Stimulated activated memory B cell treated with anti-CD40 and anti-IgM and Interleukin-4, amounts not matched to agents 10 μg/mL and 1 μg/mL and 100 μg/mL, for 72 hours (primary cell): ENCODE data around the gene JKAMP.

ENCODE experiments used
- ATAC-seq: fragments of 150-1000 bp; cut with Tn5 transposase; 2 replicates; pipeline ENCODE4 v1.10.0; 2021
- H3K27ac Mint-ChIP-seq: one replicate; pipeline ENCODE4 v1.8.0; 2022; ENCODE audit warnings: mild to moderate bottlenecking, mixed read lengths
- H3K27me3 Mint-ChIP-seq: one replicate; pipeline ENCODE4 v1.8.0; 2022; ENCODE audit warnings: mixed read lengths
- H3K36me3 Mint-ChIP-seq: one replicate; pipeline ENCODE4 v1.8.0; 2022; ENCODE audit warnings: mixed read lengths
- H3K4me1 Mint-ChIP-seq: one replicate; pipeline ENCODE4 v1.8.0; 2022; ENCODE audit warnings: mixed read lengths
- H3K4me3 Mint-ChIP-seq: one replicate; pipeline ENCODE4 v1.8.0; 2022; ENCODE audit warnings: mild to moderate bottlenecking, moderate library complexity, mixed read lengths
- H3K9me3 Mint-ChIP-seq: one replicate; pipeline ENCODE4 v1.8.0; 2022; ENCODE audit warnings: mixed read lengths

The JKAMP gene

DNA sequence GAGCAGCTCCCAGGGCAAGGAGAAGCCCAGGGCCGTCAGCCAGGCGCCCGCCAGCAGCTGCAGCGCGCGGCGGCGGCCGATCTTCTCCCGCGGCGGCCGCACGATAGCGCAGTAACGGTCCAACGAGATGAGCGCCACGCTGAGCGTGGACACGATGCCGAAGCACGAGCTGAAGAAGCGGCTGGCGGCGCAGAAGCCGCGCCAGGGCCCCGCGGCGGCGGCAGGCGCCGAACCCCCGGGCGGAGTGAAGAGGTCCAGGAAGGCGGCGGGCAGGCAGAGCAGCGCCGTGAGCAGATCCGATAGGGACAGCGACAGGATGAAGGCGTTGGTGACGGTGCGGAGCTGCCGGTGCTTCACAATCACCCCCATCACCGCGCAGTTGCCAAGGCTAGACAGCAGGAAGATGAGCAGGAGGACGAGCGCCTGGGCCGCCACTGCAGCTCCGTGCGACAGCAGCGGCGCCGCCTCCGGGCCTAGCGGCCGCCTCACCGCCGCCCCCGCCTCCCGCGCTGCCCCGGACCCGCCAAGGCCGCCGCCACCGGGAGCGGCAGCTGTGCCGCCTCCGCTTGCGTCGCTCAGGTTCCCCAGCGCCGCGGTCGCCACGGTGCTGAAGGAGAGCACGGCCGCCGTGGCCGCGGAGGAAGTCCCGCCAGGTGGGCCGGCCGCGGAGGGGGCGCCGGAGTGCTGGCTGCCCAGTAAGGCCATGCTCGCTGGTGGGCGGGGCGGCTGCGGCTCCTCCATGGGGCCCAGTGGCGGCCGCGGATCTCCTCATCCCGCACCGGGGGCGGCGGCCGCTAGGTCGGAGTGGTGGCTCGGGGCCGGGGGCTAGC lies 19.6 kb upstream of the JKAMP start:
- H3K4me1 Mint-ChIP-seq = peaks cover 8% of the 10 kb centered on the region
- peaks cover 15% of the 10 kb centered on the region for H3K36me3 Mint-ChIP-seq
- ATAC-seq = peak; percentile 86
- H3K9me3 Mint-ChIP-seq = no peaks in the 10 kb centered on the region
- peak overlapping the region; percentile 89 for H3K4me3 Mint-ChIP-seq
- no peaks in the 10 kb centered on the region for H3K27me3 Mint-ChIP-seq
- peak overlapping the region; percentile 65 for H3K27ac Mint-ChIP-seq

DNA sequence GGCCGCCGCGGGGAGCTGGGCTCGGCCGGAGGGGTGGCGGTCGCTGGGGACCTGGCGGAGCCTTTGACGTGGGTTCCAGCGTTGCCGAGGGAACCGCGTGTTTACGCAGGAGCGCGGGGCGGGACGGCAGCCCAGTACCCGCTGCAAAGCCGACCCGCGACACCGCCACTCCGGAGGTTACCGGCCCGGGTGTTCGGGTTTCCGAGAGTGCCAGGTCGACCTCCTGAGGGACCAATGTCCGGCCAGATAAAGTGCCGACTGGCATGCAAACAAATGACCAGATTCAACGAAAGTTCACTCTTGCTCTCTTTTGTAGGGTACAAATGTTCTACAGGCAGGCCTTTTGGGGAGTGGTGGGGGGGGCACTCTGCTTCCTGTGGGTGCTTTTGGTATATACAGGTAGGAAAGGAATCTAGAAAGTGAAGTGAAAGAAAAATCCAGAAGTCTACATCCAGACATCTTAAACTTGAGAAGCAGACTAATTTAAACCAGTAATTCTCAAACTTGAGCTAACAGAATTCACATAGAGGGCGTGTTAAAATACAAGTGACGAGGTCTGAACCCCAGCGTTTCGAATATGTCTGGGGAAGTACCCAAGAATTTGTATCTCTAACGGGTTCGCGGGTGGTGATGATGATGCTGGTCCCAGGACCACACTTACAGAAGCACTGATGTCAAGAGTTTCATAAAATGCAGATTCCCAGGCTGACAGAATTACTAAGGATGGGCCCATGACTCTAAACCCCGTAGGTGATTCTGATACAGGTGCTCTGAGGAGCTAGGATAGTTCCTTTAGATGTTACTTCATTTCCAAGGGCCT lies 18.8 kb upstream of the JKAMP start, which contains the start of gene GPR135:
GPR135 (minus strand) TSS at position 65 of the 820 bp plus-strand sequence. CDS start 154 bp downstream, outside the sequence.
- ATAC-seq = peak; percentile 77

DNA sequence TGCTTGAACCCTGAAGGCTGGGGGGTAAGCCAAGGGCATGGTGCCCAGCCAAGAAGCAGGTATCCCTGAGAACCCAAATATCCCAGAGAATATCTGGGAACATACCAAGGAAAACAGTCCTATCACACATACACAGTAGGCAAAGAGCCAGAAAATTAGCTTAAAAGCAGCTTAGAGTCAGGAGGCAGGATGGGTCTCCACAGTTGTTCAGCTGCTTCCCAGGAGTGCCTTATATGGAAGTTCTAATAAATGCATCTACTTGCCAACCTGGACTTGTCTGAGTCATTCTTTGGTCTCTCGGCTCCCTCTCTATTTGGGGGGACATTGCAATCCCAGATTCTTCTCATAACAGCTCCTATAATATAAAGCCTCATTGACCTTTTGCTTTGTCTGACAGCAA lies 10.1 kb upstream of the JKAMP start:
- no peaks in the 10 kb centered on the region for H3K4me1 Mint-ChIP-seq
- peaks cover 18% of the 10 kb centered on the region for H3K36me3 Mint-ChIP-seq
- no peaks in the 10 kb centered on the region for H3K9me3 Mint-ChIP-seq
- no peak for ATAC-seq
- H3K27me3 Mint-ChIP-seq = no peaks in the 10 kb centered on the region
- H3K27ac Mint-ChIP-seq = no peak overlapping the region
- no peak overlapping the region for H3K4me3 Mint-ChIP-seq

More for the DNA sequence above, 18.8 kb upstream of the JKAMP start, which contains the start of gene GPR135:
- Mint-ChIP-seq H3K27me3 (no peaks in the 10 kb centered on the region), H3K27ac (peak within 1 kb of the TSS; percentile 65), H3K4me3 (peak within 1 kb of the TSS; percentile 89), H3K4me1 (peaks cover 8% of the 10 kb centered on the region), H3K36me3 (peaks cover 7% of the 10 kb centered on the region), H3K9me3 (no peaks in the 10 kb centered on the region)

DNA sequence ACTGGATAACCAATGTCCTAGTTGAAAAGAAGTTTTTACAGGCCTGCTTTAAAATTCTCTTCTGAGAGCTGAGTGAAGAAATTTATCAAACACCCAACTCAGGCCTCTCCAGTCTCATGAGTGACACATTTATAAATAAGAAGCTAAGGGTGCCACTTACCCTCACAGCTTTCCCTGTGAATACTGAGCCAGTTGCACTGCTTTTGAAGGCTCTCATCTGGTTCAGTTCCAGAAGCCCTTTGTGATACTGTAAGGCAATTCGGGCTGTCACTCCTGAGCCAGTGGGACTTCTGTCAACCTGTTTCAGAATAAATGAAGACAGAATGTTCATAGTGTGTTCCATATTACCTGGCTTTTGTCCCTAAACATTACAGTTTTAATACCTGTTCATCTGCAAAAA lies 8.6 kb upstream of the JKAMP start:
- H3K4me3 Mint-ChIP-seq = no peak overlapping the region
- peaks cover 18% of the 10 kb centered on the region for H3K36me3 Mint-ChIP-seq
- peaks cover 9% of the 10 kb centered on the region for H3K4me1 Mint-ChIP-seq
- ATAC-seq = no peak
- H3K27me3 Mint-ChIP-seq = no peaks in the 10 kb centered on the region
- no peaks in the 10 kb centered on the region for H3K9me3 Mint-ChIP-seq
- no peak overlapping the region for H3K27ac Mint-ChIP-seq

DNA sequence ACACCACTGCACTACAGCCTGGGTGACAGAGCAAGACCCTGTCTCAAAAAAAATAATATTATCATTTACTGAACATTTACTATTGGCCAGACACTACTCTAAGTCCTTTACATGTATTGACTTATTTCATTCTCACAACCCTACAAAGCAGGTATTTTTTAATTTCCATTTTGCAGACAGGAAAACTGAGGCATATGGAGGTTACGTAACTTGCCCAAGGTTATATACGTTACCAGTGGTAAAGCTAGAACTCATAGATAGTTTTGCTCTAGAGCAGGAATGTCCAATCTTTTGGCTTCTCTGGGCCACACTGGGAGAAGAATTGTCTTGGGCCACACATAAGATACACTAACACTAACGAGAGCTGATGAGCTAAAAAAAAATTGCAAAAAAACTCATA lies 5.8 kb upstream of the JKAMP start:
- ATAC-seq = no peak
- Mint-ChIP-seq H3K27ac (no peak overlapping the region), H3K36me3 (peaks cover 10% of the 10 kb centered on the region), H3K27me3 (no peaks in the 10 kb centered on the region), H3K4me3 (no peak overlapping the region), H3K4me1 (peaks cover 37% of the 10 kb centered on the region), H3K9me3 (no peaks in the 10 kb centered on the region)

DNA sequence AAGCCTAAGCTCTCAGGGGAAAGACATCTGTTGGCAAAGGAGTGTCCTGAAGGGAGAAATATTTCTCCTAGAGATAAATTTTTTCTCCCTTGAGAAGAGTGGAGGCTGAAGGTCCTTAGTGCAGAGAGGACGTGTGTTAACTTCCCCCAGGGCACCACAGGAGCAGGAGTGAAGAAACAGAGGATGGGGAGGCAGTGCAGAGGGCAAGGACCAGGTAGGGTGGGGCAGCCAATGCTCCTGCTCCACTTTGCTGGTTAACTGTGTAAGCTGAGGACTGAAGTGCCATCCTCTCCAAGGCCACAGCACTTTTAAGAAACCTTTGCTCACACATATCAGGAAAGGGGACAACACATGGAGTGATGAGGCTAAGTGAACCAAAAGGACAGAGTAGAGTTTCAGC lies 4.2 kb upstream of the JKAMP start:
- H3K27ac Mint-ChIP-seq = no peak overlapping the region
- peaks cover 7% of the 10 kb centered on the region for H3K36me3 Mint-ChIP-seq
- H3K9me3 Mint-ChIP-seq = no peaks in the 10 kb centered on the region
- no peak for ATAC-seq
- peaks cover 41% of the 10 kb centered on the region for H3K4me1 Mint-ChIP-seq
- no peaks in the 10 kb centered on the region for H3K27me3 Mint-ChIP-seq
- no peak overlapping the region for H3K4me3 Mint-ChIP-seq

DNA sequence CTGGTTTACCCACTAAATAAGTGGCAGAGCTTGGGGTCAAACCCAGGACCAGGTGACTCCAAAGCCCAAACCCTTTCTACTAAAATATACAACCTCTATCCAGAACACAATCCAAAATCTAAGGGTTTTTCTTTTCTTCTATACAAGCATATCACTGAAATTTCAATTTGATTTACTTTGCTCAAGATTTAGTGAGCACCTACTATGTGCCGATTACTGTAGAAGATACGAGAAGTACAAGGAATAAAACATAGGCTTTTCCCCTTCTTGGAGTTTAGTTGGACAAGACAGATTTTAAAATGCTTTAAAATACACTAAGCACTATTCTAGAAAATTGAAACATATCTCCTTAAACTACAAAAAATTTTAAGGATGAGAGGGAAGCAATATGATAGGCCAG lies 2.9 kb upstream of the JKAMP start:
- Mint-ChIP-seq H3K36me3 (peaks cover 4% of the 10 kb centered on the region), H3K27ac (peak overlapping the region; percentile 48), H3K9me3 (no peaks in the 10 kb centered on the region), H3K27me3 (no peaks in the 10 kb centered on the region), H3K4me3 (no peak overlapping the region), H3K4me1 (peaks cover 48% of the 10 kb centered on the region)
- ATAC-seq = no peak

DNA sequence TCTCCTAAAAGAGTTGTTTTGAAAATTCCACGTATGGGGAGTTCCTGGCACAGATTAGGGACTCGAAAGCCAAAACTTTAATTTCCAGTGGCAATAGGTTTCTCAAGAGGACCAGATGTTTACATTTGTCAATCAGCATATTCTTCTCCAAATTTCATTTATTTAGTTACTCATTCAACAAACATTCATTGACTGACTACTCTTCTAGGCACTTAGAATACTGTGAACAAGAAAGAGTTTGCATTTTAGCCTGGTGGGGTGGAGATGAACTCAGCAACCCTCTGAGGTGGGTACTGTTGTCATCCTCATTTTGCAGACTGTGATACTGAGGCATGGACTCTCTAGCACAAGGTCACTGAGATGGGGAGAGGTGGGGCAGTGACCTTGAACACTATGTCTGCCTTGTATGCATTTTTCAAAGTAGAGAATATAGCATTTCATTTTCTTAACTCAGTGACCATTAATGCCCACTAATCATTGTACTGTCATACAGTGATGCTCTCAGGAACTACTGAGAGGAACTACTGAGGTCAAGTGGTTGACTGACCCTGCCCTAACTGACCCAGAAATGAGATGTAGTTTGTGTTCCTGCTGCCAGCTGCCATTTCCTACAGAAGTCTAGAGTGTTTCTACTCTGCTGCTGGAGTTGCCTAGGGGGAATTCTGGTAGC lies 2.3 kb upstream of the JKAMP start:
- peak overlapping the region; percentile 80 for H3K4me3 Mint-ChIP-seq
- H3K36me3 Mint-ChIP-seq = no peaks in the 10 kb centered on the region
- no peak for ATAC-seq
- no peaks in the 10 kb centered on the region for H3K9me3 Mint-ChIP-seq
- peaks cover 48% of the 10 kb centered on the region for H3K4me1 Mint-ChIP-seq
- H3K27ac Mint-ChIP-seq = no peak overlapping the region
- no peaks in the 10 kb centered on the region for H3K27me3 Mint-ChIP-seq

DNA sequence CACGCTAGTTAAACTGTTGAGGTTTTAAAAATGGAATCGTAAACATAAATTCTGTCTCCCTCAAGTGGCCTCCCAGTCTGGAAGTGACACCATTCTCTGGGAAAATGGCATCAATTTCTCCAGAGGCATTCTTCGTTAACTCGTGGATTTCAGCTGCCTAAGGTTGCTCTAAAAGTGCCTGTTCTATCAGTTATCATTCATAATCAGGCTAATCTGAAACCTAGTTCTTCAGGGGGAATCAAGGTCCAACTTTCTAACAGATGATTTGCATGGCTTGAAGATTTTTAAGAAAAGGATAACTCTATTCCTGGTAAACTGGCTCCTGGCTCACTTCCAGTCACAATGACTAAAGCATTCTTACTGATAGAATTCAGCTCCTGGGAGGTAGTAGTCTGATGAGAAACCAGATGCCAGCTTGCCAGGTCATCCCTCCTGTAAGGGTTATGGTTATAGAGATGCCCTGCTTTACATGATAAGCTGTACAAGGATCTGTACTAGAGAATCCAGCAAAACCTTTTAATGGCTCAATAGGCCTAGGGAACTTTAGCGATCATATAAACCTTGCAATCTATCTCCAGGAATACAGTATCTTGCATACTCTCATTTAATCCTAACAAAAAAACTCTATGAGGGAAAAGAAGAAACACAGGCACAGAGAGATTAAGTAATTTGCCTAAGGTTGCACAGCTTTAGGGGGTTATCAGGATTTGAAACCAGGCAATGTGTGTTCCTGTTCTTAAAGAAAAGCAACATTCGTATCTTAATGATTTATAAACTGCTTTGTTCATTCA lies 1.6 kb upstream of the JKAMP start:
- Mint-ChIP-seq H3K27me3 (no peaks in the 10 kb centered on the region), H3K9me3 (no peaks in the 10 kb centered on the region), H3K36me3 (no peaks in the 10 kb centered on the region), H3K4me1 (peaks cover 48% of the 10 kb centered on the region), H3K27ac (peak overlapping the region; percentile 87), H3K4me3 (peak overlapping the region; percentile 80)
- no peak for ATAC-seq

DNA sequence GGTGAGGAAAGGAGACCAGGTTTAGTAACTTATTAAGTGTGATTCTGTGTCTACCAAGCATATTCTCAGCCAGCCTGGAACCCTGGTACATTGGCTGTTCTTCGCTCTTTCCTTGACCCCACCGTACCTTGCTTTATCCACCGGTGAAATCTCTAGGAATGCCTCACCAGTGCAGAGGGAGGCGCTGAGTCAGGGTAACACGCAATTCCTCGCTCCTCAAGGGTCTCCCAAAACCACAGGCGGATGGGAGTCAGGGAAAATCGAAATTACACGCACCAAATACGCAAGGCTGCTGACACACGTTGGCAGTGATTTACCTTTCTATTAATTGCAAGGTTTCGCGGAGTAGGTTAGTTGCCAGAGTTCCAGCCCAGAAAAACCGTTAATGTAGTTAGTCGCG lies 954 bp upstream of the JKAMP start:
- no peaks in the 10 kb centered on the region for H3K27me3 Mint-ChIP-seq
- peaks cover 3% of the 10 kb centered on the region for H3K36me3 Mint-ChIP-seq
- H3K9me3 Mint-ChIP-seq = no peaks in the 10 kb centered on the region
- peaks cover 51% of the 10 kb centered on the region for H3K4me1 Mint-ChIP-seq
- H3K4me3 Mint-ChIP-seq = peak overlapping the region; percentile 80
- no peak for ATAC-seq
- H3K27ac Mint-ChIP-seq = peak overlapping the region; percentile 87

DNA sequence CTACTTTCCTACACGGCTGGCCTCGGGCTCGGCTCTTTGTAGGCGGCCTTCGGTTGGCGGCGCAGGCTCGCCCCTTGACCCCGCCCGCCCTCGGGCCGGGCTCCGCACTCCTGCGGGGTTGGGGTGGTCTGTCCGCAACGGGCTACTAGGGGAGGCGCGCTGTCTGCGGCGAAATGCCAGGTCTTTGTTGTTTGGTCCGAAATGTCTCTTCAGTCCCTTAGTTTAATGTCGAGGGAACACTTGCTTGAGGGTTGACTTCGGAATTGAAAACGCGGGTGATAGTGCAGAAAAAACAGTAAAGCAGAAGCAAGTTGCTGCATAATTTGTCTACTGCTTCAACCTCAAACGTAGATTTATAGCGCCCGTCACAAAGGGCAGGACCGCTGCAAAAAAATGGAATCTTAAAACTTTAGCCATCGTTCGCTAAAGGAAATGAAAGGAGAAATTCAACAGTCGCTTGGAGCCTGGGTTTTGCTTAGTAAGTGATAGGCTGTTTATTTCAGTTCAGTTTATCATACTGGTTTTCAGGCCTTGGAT lies 390 bp downstream of the JKAMP start:
- peak overlapping the region; percentile 87 for H3K27ac Mint-ChIP-seq
- peaks cover 65% of the 10 kb centered on the region for H3K4me1 Mint-ChIP-seq
- peak overlapping the region; percentile 80 for H3K4me3 Mint-ChIP-seq
- H3K36me3 Mint-ChIP-seq = peaks cover 17% of the 10 kb centered on the region
- H3K27me3 Mint-ChIP-seq = no peaks in the 10 kb centered on the region
- peak; percentile 73 for ATAC-seq
- H3K9me3 Mint-ChIP-seq = no peaks in the 10 kb centered on the region

DNA sequence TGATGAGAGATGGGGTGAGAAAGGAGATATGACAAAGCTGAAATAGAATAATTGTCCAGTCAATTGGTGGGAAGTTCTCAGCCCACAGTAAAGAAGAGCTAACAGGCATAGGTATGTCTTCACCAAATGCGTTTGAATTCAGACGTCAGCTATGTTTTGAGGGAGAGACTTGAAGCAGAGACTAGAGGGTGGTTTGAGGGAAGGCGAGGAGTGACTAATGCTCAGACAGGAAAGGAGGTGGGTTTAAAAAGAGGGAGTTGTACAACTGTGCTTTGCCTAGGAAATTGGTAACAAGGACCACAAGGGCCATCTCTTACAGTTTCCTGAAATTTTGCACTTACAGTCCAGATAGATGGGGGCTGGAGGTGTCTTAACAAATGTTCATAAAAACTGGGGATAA lies 6.4 kb downstream of the JKAMP start:
- no peak overlapping the region for H3K4me3 Mint-ChIP-seq
- H3K27ac Mint-ChIP-seq = no peak overlapping the region
- ATAC-seq = no peak
- peaks cover 28% of the 10 kb centered on the region for H3K4me1 Mint-ChIP-seq
- H3K36me3 Mint-ChIP-seq = peaks cover 64% of the 10 kb centered on the region
- H3K27me3 Mint-ChIP-seq = no peaks in the 10 kb centered on the region
- no peaks in the 10 kb centered on the region for H3K9me3 Mint-ChIP-seq

DNA sequence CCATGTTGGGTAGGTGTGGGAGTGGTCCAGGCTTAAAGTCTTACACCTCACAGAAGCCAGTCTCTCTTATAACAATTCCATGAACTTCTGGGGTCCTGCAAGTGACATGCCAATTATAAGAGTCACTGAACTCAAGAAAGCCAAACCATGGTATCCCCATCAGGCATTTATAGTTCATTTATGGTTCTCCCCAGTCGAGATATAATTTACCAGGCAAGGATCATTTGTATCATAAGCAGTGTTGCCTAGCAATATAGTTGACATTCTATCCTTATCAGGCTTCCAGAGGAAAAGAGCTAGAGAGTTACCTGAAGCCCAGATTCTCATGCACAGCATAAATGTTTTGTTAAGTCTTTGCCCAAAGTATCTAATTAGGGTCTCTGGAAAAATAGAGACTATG lies 8.1 kb downstream of the JKAMP start:
- H3K4me1 Mint-ChIP-seq = peaks cover 28% of the 10 kb centered on the region
- no peak overlapping the region for H3K4me3 Mint-ChIP-seq
- no peak overlapping the region for H3K27ac Mint-ChIP-seq
- no peaks in the 10 kb centered on the region for H3K9me3 Mint-ChIP-seq
- H3K27me3 Mint-ChIP-seq = no peaks in the 10 kb centered on the region
- ATAC-seq = no peak
- peaks cover 70% of the 10 kb centered on the region for H3K36me3 Mint-ChIP-seq

DNA sequence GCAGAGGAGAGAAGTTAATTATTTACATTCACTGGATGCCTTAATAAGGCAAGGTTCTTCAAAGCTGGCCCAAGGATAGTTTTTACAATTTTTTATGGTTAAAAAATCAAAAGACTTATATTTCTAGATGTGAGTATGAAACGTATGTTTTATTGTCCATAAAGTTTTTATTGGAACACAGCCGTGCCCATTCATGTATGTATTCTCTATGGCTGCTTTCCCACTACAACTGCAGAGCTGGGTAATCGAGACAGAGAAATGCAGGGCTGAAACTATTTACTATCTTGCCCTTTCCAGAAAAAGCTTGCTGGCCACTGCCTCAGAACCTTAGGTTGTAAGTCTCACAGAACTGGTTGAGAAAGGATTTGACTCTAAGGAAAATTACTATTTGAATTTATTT lies 16.4 kb downstream of the JKAMP start:
- Mint-ChIP-seq H3K4me3 (no peak overlapping the region), H3K27me3 (no peaks in the 10 kb centered on the region), H3K9me3 (no peaks in the 10 kb centered on the region), H3K4me1 (no peaks in the 10 kb centered on the region), H3K27ac (no peak overlapping the region), H3K36me3 (peaks cover 18% of the 10 kb centered on the region)
- no peak for ATAC-seq
